ENCODE results near the gene RTN4R.

GRCh38 chr22:20247608-20248171, 20.4 kb downstream of the RTN4R start:
- TF ChIP-seq ZNF544 (tag by site-specific recombination; IDR thresholded peaks at IDR 0.05) (no peak), CTCF (tag by site-specific recombination; IDR thresholded peaks at IDR 0.05) (no peak), MEIS1 (CRISPR knock-in tag; IDR thresholded peaks at IDR 0.05; ENCODE audit: borderline replicate concordance) (no peak), ZNF121 (tag by site-specific recombination; IDR thresholded peaks at IDR 0.05) (no peak), ZNF510 (tag by site-specific recombination; IDR thresholded peaks at IDR 0.05; ENCODE audit: insufficient replicate concordance) (no peak), ZSCAN30 (tag by site-specific recombination; IDR thresholded peaks at IDR 0.05) (no peak), ZNF398 (tag by site-specific recombination; IDR thresholded peaks at IDR 0.05) (no peak), ZSCAN23 (tag by site-specific recombination; IDR thresholded peaks at IDR 0.05) (no peak), ZFP69B (tag by site-specific recombination; IDR thresholded peaks at IDR 0.05) (no peak), SETDB1 (IDR thresholded peaks at IDR 0.05; ENCODE audit: insufficient read length, low read length) (no peak)

Measured in HEK293 (cell line).